Heart left ventricle (tissue), 16 donors: ENCODE results near the gene SH3BP5L. TPM values are rescaled to one million over a fixed set of nuclear protein-coding genes. Genes with fewer than 3 reads are reported as not detected.

Source experiments
- ATAC-seq, 4 donors: fragments of 200-7000 bp; cut with Tn5 transposase; one replicate each; pipeline ENCODE4 v1.9.1; 2020 to 2022; ENCODE audit warnings: moderate library complexity in 4 of 4, mild to moderate bottlenecking in 3 of 4, moderate number of reproducible peaks in 1 of 4
- DNase-seq, 5 donors: peaks; one replicate each; pipeline ENCODE4 v3.0.0-alpha.2; 2020
- H3K27ac ChIP-seq, 12 donors: fragments of 200-600 bp; sonication (generic) in 4 of 12; one replicate each; pipeline versions ENCODE4 v1.5.0 to v1.8.0; 2016 to 2022; ENCODE audit warnings: mild to moderate bottlenecking in 2 of 12
- H3K27me3 ChIP-seq, 9 donors: fragments of 200-600 bp; sonication (generic) in 2 of 9; one replicate each; pipeline versions ENCODE4 v1.5.1 to v1.8.0; 2016 to 2022; ENCODE audit warnings: mild to moderate bottlenecking in 3 of 9
- H3K36me3 ChIP-seq, 9 donors: fragments of 200-600 bp; sonication (generic) in 2 of 9; one replicate each; pipeline versions ENCODE4 v1.5.0 to v1.8.0; 2018 to 2022; ENCODE audit warnings: mild to moderate bottlenecking in 2 of 9
- H3K4me1 ChIP-seq, 12 donors: fragments of 200-600 bp; sonication (generic) in 4 of 12; one replicate each; pipeline versions ENCODE4 v1.5.0 to v1.8.0; 2016 to 2022; ENCODE audit warnings: mild to moderate bottlenecking in 3 of 12
- H3K4me3 ChIP-seq, 12 donors: fragments of 200-600 bp; sonication (generic) in 4 of 12; one replicate each; pipeline versions ENCODE4 v1.5.0 to v1.8.0; 2017 to 2022; ENCODE audit warnings: mild to moderate bottlenecking in 9 of 12, moderate library complexity in 4 of 12
- H3K9me3 ChIP-seq, 12 donors: fragments of 200-600 bp; sonication (generic) in 4 of 12; one replicate each; pipeline versions ENCODE4 v1.5.0 to v1.8.0; 2016 to 2022; ENCODE audit warnings: mild to moderate bottlenecking in 1 of 12
- CTCF ChIP-seq, 12 donors: fragments of 200-600 bp; sonication (generic) in 4 of 12; IDR thresholded peaks; one replicate each; pipeline versions ENCODE4 v1.5.0 to v1.8.0; 2018 to 2022; ENCODE audit warnings: antibody characterized with exemption in 12 of 12, mild to moderate bottlenecking in 5 of 12
- POLR2A ChIP-seq, 2 donors: fragments of 450-650 bp; IDR thresholded peaks; one replicate each; pipeline ENCODE4 v1.6.1; 2017; ENCODE audit warnings: antibody characterized with exemption in 2 of 2, mild to moderate bottlenecking in 2 of 2, moderate library complexity in 2 of 2
- WGBS, 4 donors: extraction: QIAGEN DNeasy Blood & Tissue Kit in 2 of 4; methylation state at CpG; one replicate each; pipeline versions ENCODE4 v1.1.5 to v1.1.7; 2013 to 2018; 5-methylcytosine and 5-hydroxymethylcytosine counted together
- intact Hi-C, 10 donors: fragments of 100-400 bp; cut with DNase I; formaldehyde crosslinking; loops; one replicate each; pipeline versions ENCODE4 v1.11.1 to v1.14.2; 2022
- microRNA-seq, 4 donors: library from miRNA; unstranded; fragments of <30 nt; microRNA quantifications; one replicate each; pipeline versions ENCODE4 to v1.2.0, GENCODE V29; 2017 to 2020
- polyA plus RNA-seq, 2 donors: library from polyadenylated mRNA; stranded (reverse); fragments of 200-250 nt; gene quantifications; one replicate each; pipeline ENCODE4 v1.2.3, GENCODE V29; 2013
- total RNA-seq, 9 donors: library from RNA; depleted of rRNA in 2 of 9; stranded (reverse); fragments of >200 nt in 2 of 9; fragmentation: NEBNext Ultra II Directional in 3 of 9; extraction: Animal tissue kit (Norgen Biotek cat#: 25700) in 3 of 9; gene quantifications; one replicate each; pipeline versions ENCODE4 v1.1.0 to v1.2.4, GENCODE V29; 2016 to 2023
- donor health status: ischemic (EF 13 %, LVEDD 7.1; RV severe dilation, severe dysfunction).
- donor health status: healthy with polysubstance abuse.
- donor health status: DM: no; HTN: yes; CAD: no.
- donor health status: DM: no; HTN: no; CAD: no.
- donor health status: ischemic (EF 25% LVEDD 6.9; RV normal size, moderate dysfunction).
- donor health status: ischemic (EF 25% LVEDD 5.7; RV mildly dilated, moderate dysfunction).
- donor health status: healthy.
- donor health status: DM: yes; HTN: yes; CAD: no.
- donor health status: ischemic (EF 35%, LVEDD 5.7; RV mildly dilated, moderate dysfunction).
- donor health status: nonischemic (EF 11% LVEDD 7.7; RV severe dilation, severe dysfunction).
- donor health status: DM: yes; HTN: yes; CAD: no.
- donor health status: PGD.
- donor health status: ischemic (EF 29% LVEDD 5.4; RV normal size, mild dysfunction).
- donor health status: nonischemic (EF 23%, LVEDD 6.1; RV moderate dilation, normal function).

The SH3BP5L gene
- total and polyA plus RNA-seq, 11 donors: 15.8 to 51.1 (median 19.3) TPM

- Histone ChIP-seq H3K27ac (no peak overlapping the region), H3K4me1 (peaks cover 0 to 7% (median 0%) of the 10 kb centered on the region in 12 donors), H3K27me3 (peaks cover 0 to 3% (median 0%) of the 10 kb centered on the region in 9 donors), H3K4me3 (no peak overlapping the region), H3K36me3 (no peaks in the 10 kb centered on the region), H3K9me3 (peaks cover 0 to 20% (median 13%) of the 10 kb centered on the region in 12 donors)
- no peak for ATAC-seq
- TF ChIP-seq POLR2A (IDR thresholded peaks at IDR 0.05): no peak
- TF ChIP-seq CTCF (IDR thresholded peaks at IDR 0.05): no peak
- intact Hi-C loops: no loop called here
- no peak for DNase-seq
Observed at GRCh38 chr1:248776991-248777390, 48.7 kb downstream of the SH3BP5L start.

GRCh38 chr1:248775441-248775840 is 50.3 kb downstream of the SH3BP5L start:
- no peak for ATAC-seq
- Histone ChIP-seq H3K4me3 (no peak overlapping the region), H3K27me3 (peaks cover 0 to under 1% (median 0%) of the 10 kb centered on the region in 9 donors), H3K36me3 (no peaks in the 10 kb centered on the region), H3K9me3 (peaks cover 0 to 14% (median 7%) of the 10 kb centered on the region in 12 donors), H3K27ac (no peak overlapping the region), H3K4me1 (peaks cover 0 to 7% (median 0%) of the 10 kb centered on the region in 12 donors)
- TF ChIP-seq CTCF (IDR thresholded peaks at IDR 0.05): no peak
- TF ChIP-seq POLR2A (IDR thresholded peaks at IDR 0.05): no peak
- no peak for DNase-seq
- WGBS, 4 donors: 52 to 64% (median 57%) methylated on average over 4 of the region's 4 CpGs
- intact Hi-C loops: no loop called here

Small RNA genes within 50 kb of the gene (microRNA-seq; reads per million reads assigned to microRNA genes)
- 6.0 to 15.1 (median 9.8) reads per million in 4 donors for gene MIR3124

Other genes starting within 250 kb of the SH3BP5L start
- not detected for gene OR2T10, start 228.2 kb downstream of the SH3BP5L start, total RNA-seq
- gene OR2T10, start 228.2 kb downstream of the SH3BP5L start, polyA plus RNA-seq: not detected
- not detected for gene OR2T11, start 190.8 kb downstream of the SH3BP5L start, total RNA-seq
- not detected for gene OR2T11, start 190.8 kb downstream of the SH3BP5L start, polyA plus RNA-seq
- gene OR2T35, start 180.6 kb downstream of the SH3BP5L start, total RNA-seq: not detected
- gene OR2T35, start 180.6 kb downstream of the SH3BP5L start, polyA plus RNA-seq: not detected
- not detected for gene OR2T27, start 170.4 kb downstream of the SH3BP5L start, total RNA-seq
- not detected for gene OR2T27, start 170.4 kb downstream of the SH3BP5L start, polyA plus RNA-seq
- gene OR14I1, start 123.1 kb downstream of the SH3BP5L start, total RNA-seq: not detected
- not detected for gene OR14I1, start 123.1 kb downstream of the SH3BP5L start, polyA plus RNA-seq
- gene LYPD8, start 70.2 kb downstream of the SH3BP5L start, total RNA-seq: not detected
- not detected for gene LYPD8, start 70.2 kb downstream of the SH3BP5L start, polyA plus RNA-seq
- 10 to 100 TPM; 27.9 to 63.8 (median 37.8) TPM for gene ZNF672, start 12.3 kb upstream of the SH3BP5L start, total RNA-seq
- gene ZNF672, start 12.3 kb upstream of the SH3BP5L start, polyA plus RNA-seq: 10 to 100 TPM; 20.5 to 50.1 TPM
- 10 to 100 TPM in 6 of 9 donors, 1 to 10 TPM in 3; 7.4 to 19.7 (median 14.8) TPM for gene ZNF692, start 33.2 kb upstream of the SH3BP5L start, total RNA-seq
- 10 to 100 TPM; 14.8 to 32.4 TPM for gene ZNF692, start 33.2 kb upstream of the SH3BP5L start, polyA plus RNA-seq
- gene PGBD2, start 80.3 kb upstream of the SH3BP5L start, total RNA-seq: 1 to 10 TPM; 1.5 to 3.9 (median 2.6) TPM
- 1 to 10 TPM; 2.1 TPM for gene PGBD2, start 80.3 kb upstream of the SH3BP5L start, polyA plus RNA-seq